Lung (tissue), 12 donors: Measurements from ENCODE around the gene TMEM151B. TPM values are rescaled to one million over a fixed set of nuclear protein-coding genes. Genes with fewer than 3 reads are reported as not detected.

Experiments used
- ATAC-seq: fragments of 200-7000 bp; cut with Tn5 transposase; one replicate; pipeline ENCODE4 v1.9.1; 2020; ENCODE audit warnings: moderate number of reproducible peaks; ENCODE audit not compliant: insufficient read depth, low FRiP score
- DNase-seq, 3 donors: peaks; one replicate each; pipeline ENCODE4 v3.0.0-alpha.2; 2013 to 2017
- H3K27ac ChIP-seq, 2 donors: one replicate each; pipeline ENCODE4 v1.5.1; 2013; ENCODE audit warnings: mild to moderate bottlenecking in 2 of 2, moderate library complexity in 2 of 2, control low read depth in 1 of 2, inconsistent platforms in 1 of 2, low read depth in 1 of 2, low read length in 1 of 2
- H3K27me3 ChIP-seq, 3 donors: one replicate each; pipeline ENCODE4 v1.5.1; 2013; ENCODE audit warnings: low read length in 2 of 3; ENCODE audit not compliant: control insufficient read depth in 3 of 3, insufficient read depth in 3 of 3
- H3K36me3 ChIP-seq, 4 donors: one replicate each; pipeline ENCODE4 v1.5.1; 2013; ENCODE audit warnings: low read length in 4 of 4, mild to moderate bottlenecking in 1 of 4, moderate library complexity in 1 of 4; ENCODE audit not compliant: control insufficient read depth in 4 of 4, insufficient read depth in 4 of 4
- H3K4me1 ChIP-seq, 5 donors: one replicate each; pipeline ENCODE4 v1.5.1; 2013; ENCODE audit warnings: low read length in 5 of 5, mild to moderate bottlenecking in 2 of 5, moderate library complexity in 1 of 5; ENCODE audit not compliant: control insufficient read depth in 5 of 5, insufficient read depth in 5 of 5
- H3K4me3 ChIP-seq: one replicate; pipeline ENCODE4 v1.5.1; 2013; ENCODE audit warnings: mild to moderate bottlenecking, control low read depth, moderate library complexity
- H3K9ac ChIP-seq, 2 donors: one replicate each; pipeline ENCODE4 v1.5.1; 2013; ENCODE audit warnings: low read length in 2 of 2, control low read depth in 1 of 2; ENCODE audit not compliant: insufficient read depth in 1 of 2
- H3K9me3 ChIP-seq, 4 donors: one replicate each; pipeline ENCODE4 v1.5.1; 2013; ENCODE audit warnings: low read length in 3 of 4, mild to moderate bottlenecking in 1 of 4, moderate library complexity in 1 of 4; ENCODE audit not compliant: control insufficient read depth in 4 of 4, insufficient read depth in 3 of 4
- CTCF ChIP-seq: IDR thresholded peaks from 2 replicates; pipeline ENCODE4 v1.5.1; 2012; ENCODE audit warnings: mild to moderate bottlenecking; ENCODE audit errors: control extremely low read depth, extremely low read depth
- WGBS, 2 donors: extraction: QIAGEN DNeasy Blood & Tissue Kit; methylation state at CpG; one replicate each; pipeline ENCODE4 v1.1.7; 2013; 5-methylcytosine and 5-hydroxymethylcytosine counted together
- polyA plus RNA-seq, 2 donors: library from polyadenylated mRNA; stranded (reverse); fragments of 200-250 nt; gene quantifications; one replicate each; pipeline ENCODE4 v1.2.1, GENCODE V29; 2013
- total RNA-seq, 2 donors: library from RNA; depleted of rRNA in 1 of 2; stranded (reverse); fragments of >200 nt in 1 of 2; gene quantifications; one replicate each; pipeline ENCODE4 v1.2.1, GENCODE V29; 2014 to 2021
- donor health status: control.
- donor health status: control.
- donor health status: Bipolar disorder and iron deficiency.
- donor health status: healthy.
- donor health status: DM: yes; HTN: yes; CAD: no.

TMEM151B gene
- total and polyA plus RNA-seq, 4 donors: 0.02 to 0.21 (median 0.08) TPM

GRCh38 chr6:44224029-44224964 lies 46.0 kb upstream of the TMEM151B start:
- peaks cover 12 to 42% (median 17%) of the 10 kb centered on the region in 5 donors for H3K4me1 ChIP-seq
- DNase-seq: peak in 2 of 3 donors; percentile 22 to 49
- no peak overlapping the region for H3K9ac ChIP-seq
- H3K27me3 ChIP-seq: no peaks in the 10 kb centered on the region
- TF ChIP-seq CTCF: no peak
- 12 to 14% methylated on average over 18 of the region's 18 CpGs for WGBS, 2 donors
- H3K27ac ChIP-seq: peak overlapping the region in 1 of 2 donors; percentile 78
- H3K4me3 ChIP-seq: no peak overlapping the region
- H3K36me3 ChIP-seq: no peaks in the 10 kb centered on the region
- no peaks in the 10 kb centered on the region for H3K9me3 ChIP-seq
- no peak for ATAC-seq

GRCh38 chr6:44224965-44225305 lies 45.3 kb upstream of the TMEM151B start:
- DNase-seq (no peak), ATAC-seq (no peak)
- no peak overlapping the region for H3K4me3 ChIP-seq
- no peak overlapping the region for H3K9ac ChIP-seq
- no peaks in the 10 kb centered on the region for H3K27me3 ChIP-seq
- peaks cover 0 to 3% (median 0%) of the 10 kb centered on the region in 4 donors for H3K36me3 ChIP-seq
- WGBS, 2 donors: 85 to 94% methylated on average over 4 of the region's 4 CpGs
- peak overlapping the region in 1 of 2 donors; percentile 78 for H3K27ac ChIP-seq
- H3K9me3 ChIP-seq: no peaks in the 10 kb centered on the region
- TF ChIP-seq CTCF: no peak
- H3K4me1 ChIP-seq: peaks cover 12 to 37% (median 17%) of the 10 kb centered on the region in 5 donors

GRCh38 chr6:44225579-44226325 lies 44.5 kb upstream of the TMEM151B start:
- no peaks in the 10 kb centered on the region for H3K9me3 ChIP-seq
- 88% methylated on average over 8 of the region's 8 CpGs for WGBS, 2 donors
- peak overlapping the region in 1 of 2 donors; percentile 87 for H3K27ac ChIP-seq
- ATAC-seq (no peak), DNase-seq (no peak)
- TF ChIP-seq CTCF: no peak
- H3K27me3 ChIP-seq: no peaks in the 10 kb centered on the region
- H3K4me1 ChIP-seq: peaks cover 12 to 36% (median 17%) of the 10 kb centered on the region in 5 donors
- H3K4me3 ChIP-seq: no peak overlapping the region
- H3K9ac ChIP-seq: no peak overlapping the region
- peaks cover 0 to 7% (median 1%) of the 10 kb centered on the region in 4 donors for H3K36me3 ChIP-seq
